ENCODE results near the gene REC8.

REC8 gene

GRCh38 chr14:24167469-24168114, 4.3 kb upstream of the REC8 start:
- no peak for DNase-seq (ENCODE audit: extremely low read depth, low read depth)
- TF ChIP-seq CTCF (IDR thresholded peaks at IDR 0.05; ENCODE audit: low read depth, low read length, missing control alignments): no peak
- H3K4me3 ChIP-seq (replicated peaks; ENCODE audit: low read depth, low read length): no peak overlapping the region

GRCh38 chr14:24172261-24172860, 481 bp downstream of the REC8 start:
- no peak for TF ChIP-seq CTCF (IDR thresholded peaks at IDR 0.05; ENCODE audit: low read depth, low read length, missing control alignments)
- no peak for DNase-seq (ENCODE audit: extremely low read depth, low read depth)
- no peak overlapping the region for H3K4me3 ChIP-seq (replicated peaks; ENCODE audit: low read depth, low read length)

GRCh38 chr14:24172871-24173281, 996 bp downstream of the REC8 start:
- TF ChIP-seq CTCF (IDR thresholded peaks at IDR 0.05; ENCODE audit: low read depth, low read length, missing control alignments): no peak
- no peak overlapping the region for H3K4me3 ChIP-seq (replicated peaks; ENCODE audit: low read depth, low read length)
- no peak for DNase-seq (ENCODE audit: extremely low read depth, low read depth)

- no peak overlapping the region for H3K4me3 ChIP-seq (replicated peaks; ENCODE audit: low read depth, low read length)
- DNase-seq (ENCODE audit: extremely low read depth, low read depth): no peak
- TF ChIP-seq CTCF (IDR thresholded peaks at IDR 0.05; ENCODE audit: low read depth, low read length, missing control alignments): no peak
Observed at GRCh38 chr14:24176599-24176998, 4.7 kb downstream of the REC8 start.

- no peak overlapping the region for H3K4me3 ChIP-seq (replicated peaks; ENCODE audit: low read depth, low read length)
- no peak for DNase-seq (ENCODE audit: extremely low read depth, low read depth)
- no peak for TF ChIP-seq CTCF (IDR thresholded peaks at IDR 0.05; ENCODE audit: low read depth, low read length, missing control alignments)
Observed at GRCh38 chr14:24177041-24177825, 5.4 kb downstream of the REC8 start.

GRCh38 chr14:24177891-24178290, 6.0 kb downstream of the REC8 start:
- no peak for TF ChIP-seq CTCF (IDR thresholded peaks at IDR 0.05; ENCODE audit: low read depth, low read length, missing control alignments)
- DNase-seq (ENCODE audit: extremely low read depth, low read depth): no peak
- no peak overlapping the region for H3K4me3 ChIP-seq (replicated peaks; ENCODE audit: low read depth, low read length)

Data from HFF-Myc (cell line).